DOHH2 (cell line): Measurements from ENCODE around the gene LRRC59.

Experiments
- H3F3A ChIP-seq: fragments of 200-600 bp; sonication (generic), shearing (Covaris generic); 2 replicates; pipeline ENCODE4 v1.6.0; 2016; ENCODE audit warnings: antibody characterized with exemption, mild to moderate bottlenecking; ENCODE audit not compliant: control insufficient read depth, insufficient read depth
- H3K27ac ChIP-seq: fragments of 200-600 bp; sonication (generic); 2 replicates; pipeline ENCODE4 v1.5.1; 2014; ENCODE audit warnings: low read depth, mild to moderate bottlenecking, low read length, moderate library complexity
- H3K27me3 ChIP-seq: fragments of 200-600 bp; sonication (generic); 2 replicates; pipeline ENCODE4 v1.6.1; 2014; ENCODE audit warnings: mild to moderate bottlenecking, low read length, mixed read lengths; ENCODE audit not compliant: control insufficient read depth
- H3K36me3 ChIP-seq: fragments of 200-600 bp; sonication (generic); 2 replicates; pipeline ENCODE4 v1.6.1; 2014; ENCODE audit warnings: mild to moderate bottlenecking, low read length, moderate library complexity, mixed read lengths; ENCODE audit not compliant: control insufficient read depth
- H3K4me1 ChIP-seq: fragments of 200-600 bp; sonication (generic); 2 replicates; pipeline ENCODE4 v1.6.1; 2014; ENCODE audit warnings: mild to moderate bottlenecking, low read length, mixed read lengths; ENCODE audit not compliant: control insufficient read depth
- H3K4me2 ChIP-seq: fragments of 200-600 bp; sonication (generic); 2 replicates; pipeline ENCODE4 v1.6.0; 2014; ENCODE audit warnings: mild to moderate bottlenecking, low read length, moderate library complexity
- H3K4me3 ChIP-seq: fragments of 200-600 bp; sonication (generic); 2 replicates; pipeline ENCODE4 v1.5.1; 2014; ENCODE audit warnings: mild to moderate bottlenecking, low read length, mixed read lengths
- H3K79me2 ChIP-seq: fragments of 200-600 bp; sonication (generic); 2 replicates; pipeline ENCODE4 v1.6.1; 2014; ENCODE audit warnings: mild to moderate bottlenecking, low read length, mixed read lengths; ENCODE audit not compliant: control insufficient read depth
- H3K9me2 ChIP-seq: fragments of 200-600 bp; sonication (generic); replicated peaks from 2 replicates; pipeline ENCODE4 v1.6.1; 2014; ENCODE audit warnings: mild to moderate bottlenecking, low read length, mixed read lengths; ENCODE audit not compliant: control insufficient read depth
- H3K9me3 ChIP-seq: fragments of 200-600 bp; sonication (generic); 2 replicates; pipeline ENCODE4 v1.6.1; 2014; ENCODE audit warnings: antibody characterized with exemption, low read length, mixed read lengths; ENCODE audit not compliant: control insufficient read depth, insufficient read depth
- H4K20me1 ChIP-seq: fragments of 200-600 bp; sonication (generic); 2 replicates; pipeline ENCODE4 v1.6.0; 2014; ENCODE audit warnings: low read depth, mild to moderate bottlenecking, antibody characterized with exemption, low read length, moderate library complexity; ENCODE audit not compliant: control insufficient read depth, insufficient read depth
- CTCF ChIP-seq: fragments of 200-600 bp; sonication (generic); IDR thresholded peaks from one replicate; pipeline ENCODE4 v1.5.1; 2014; ENCODE audit warnings: antibody characterized with exemption, mild to moderate bottlenecking, low read depth, low read length; ENCODE audit not compliant: poor library complexity, severe bottlenecking
- EZH2phosphoT487 ChIP-seq: fragments of 200-600 bp; sonication (generic); IDR thresholded peaks from 2 replicates; pipeline ENCODE4 v1.6.1; 2017; ENCODE audit warnings: borderline replicate concordance, mild to moderate bottlenecking, antibody characterized with exemption, low read length, moderate library complexity, mixed read lengths

Gene LRRC59

GRCh38 chr17:50443505-50443974 lies 46.2 kb upstream of the LRRC59 start:
- Histone ChIP-seq H3K27ac (no peak overlapping the region), H3K4me3 (no peak overlapping the region), H3K9me3 (no peaks in the 10 kb centered on the region), H3K4me1 (no peaks in the 10 kb centered on the region), H3K4me2 (no peak overlapping the region), H3K27me3 (no peaks in the 10 kb centered on the region), H3F3A (no peaks in the 10 kb centered on the region), H3K79me2 (no peaks in the 10 kb centered on the region), H3K36me3 (no peaks in the 10 kb centered on the region), H3K9me2 (no peaks in the 10 kb centered on the region), H4K20me1 (no peaks in the 10 kb centered on the region)
- TF ChIP-seq CTCF (no peak), EZH2phosphoT487 (no peak)

- H3K9me2 ChIP-seq: no peaks in the 10 kb centered on the region
- no peaks in the 10 kb centered on the region for H3K36me3 ChIP-seq
- H4K20me1 ChIP-seq: no peaks in the 10 kb centered on the region
- no peak overlapping the region for H3K4me3 ChIP-seq
- no peaks in the 10 kb centered on the region for H3K79me2 ChIP-seq
- no peak overlapping the region for H3K4me2 ChIP-seq
- no peaks in the 10 kb centered on the region for H3K4me1 ChIP-seq
- no peaks in the 10 kb centered on the region for H3K27me3 ChIP-seq
- no peak for TF ChIP-seq EZH2phosphoT487
- no peak for TF ChIP-seq CTCF
- no peaks in the 10 kb centered on the region for H3K9me3 ChIP-seq
- no peaks in the 10 kb centered on the region for H3F3A ChIP-seq
- H3K27ac ChIP-seq: no peak overlapping the region
Measured at GRCh38 chr17:50440838-50441829, 43.8 kb upstream of the LRRC59 start.

- Histone ChIP-seq H3K9me3 (no peaks in the 10 kb centered on the region), H3K4me2 (no peak overlapping the region), H3K4me3 (no peak overlapping the region), H3K9me2 (no peaks in the 10 kb centered on the region), H3F3A (no peaks in the 10 kb centered on the region), H3K36me3 (no peaks in the 10 kb centered on the region), H3K79me2 (no peaks in the 10 kb centered on the region), H3K27me3 (no peaks in the 10 kb centered on the region), H3K27ac (no peak overlapping the region), H4K20me1 (no peaks in the 10 kb centered on the region), H3K4me1 (no peaks in the 10 kb centered on the region)
- TF ChIP-seq EZH2phosphoT487 (no peak), CTCF (no peak)
Measured at GRCh38 chr17:50440172-50440837, 43.0 kb upstream of the LRRC59 start.
